ENCODE measurements around the gene LINC00237.

The LINC00237 gene

DNA sequence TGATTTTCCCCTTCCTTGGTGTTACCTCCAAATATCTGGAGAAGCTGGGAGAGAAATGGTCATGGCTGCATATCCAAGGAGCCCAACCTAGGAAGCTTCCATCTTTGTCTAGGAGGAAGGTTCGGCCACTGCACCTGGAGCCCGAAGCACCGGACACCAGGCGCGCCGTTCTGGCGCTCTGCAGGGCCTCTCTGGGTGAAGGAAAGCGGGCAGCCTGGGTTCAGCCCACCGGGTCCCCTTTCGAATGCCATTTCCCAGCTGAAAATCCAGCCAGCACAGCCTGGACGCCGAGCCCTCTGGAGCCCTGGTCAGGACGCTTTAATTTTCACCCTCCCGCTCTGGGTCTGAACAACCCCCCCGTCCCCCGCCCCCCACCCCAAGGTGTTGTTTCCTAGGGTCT is 1.2 kb downstream of the LINC00237 start:
- Histone ChIP-seq H3K9me3 (ENCODE audit: severe bottlenecking) (peaks cover 6% of the 10 kb centered on the region), H3K4me3 (ENCODE audit: low read depth, low read length) (no peak overlapping the region), H3K27ac (no peak overlapping the region), H3K36me3 (no peaks in the 10 kb centered on the region), H3K27me3 (ENCODE audit: insufficient read depth, low read depth, severe bottlenecking) (peaks cover 86% of the 10 kb centered on the region)
- no peak for DNase-seq
- TF ChIP-seq, protein P1, sequence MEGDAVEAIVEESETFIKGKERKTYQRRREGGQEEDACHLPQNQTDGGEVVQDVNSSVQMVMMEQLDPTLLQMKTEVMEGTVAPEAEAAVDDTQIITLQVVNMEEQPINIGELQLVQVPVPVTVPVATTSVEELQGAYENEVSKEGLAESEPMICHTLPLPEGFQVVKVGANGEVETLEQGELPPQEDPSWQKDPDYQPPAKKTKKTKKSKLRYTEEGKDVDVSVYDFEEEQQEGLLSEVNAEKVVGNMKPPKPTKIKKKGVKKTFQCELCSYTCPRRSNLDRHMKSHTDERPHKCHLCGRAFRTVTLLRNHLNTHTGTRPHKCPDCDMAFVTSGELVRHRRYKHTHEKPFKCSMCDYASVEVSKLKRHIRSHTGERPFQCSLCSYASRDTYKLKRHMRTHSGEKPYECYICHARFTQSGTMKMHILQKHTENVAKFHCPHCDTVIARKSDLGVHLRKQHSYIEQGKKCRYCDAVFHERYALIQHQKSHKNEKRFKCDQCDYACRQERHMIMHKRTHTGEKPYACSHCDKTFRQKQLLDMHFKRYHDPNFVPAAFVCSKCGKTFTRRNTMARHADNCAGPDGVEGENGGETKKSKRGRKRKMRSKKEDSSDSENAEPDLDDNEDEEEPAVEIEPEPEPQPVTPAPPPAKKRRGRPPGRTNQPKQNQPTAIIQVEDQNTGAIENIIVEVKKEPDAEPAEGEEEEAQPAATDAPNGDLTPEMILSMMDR (IDR thresholded peaks at IDR 0.05; ENCODE audit: low read depth, low read length), result no peak

GRCh38 chr20:21104466-21104761 is 1.7 kb downstream of the LINC00237 start:
- H3K27me3 ChIP-seq (ENCODE audit: insufficient read depth, low read depth, severe bottlenecking), result peaks cover 87% of the 10 kb centered on the region
- no peaks in the 10 kb centered on the region for H3K36me3 ChIP-seq
- peaks cover 6% of the 10 kb centered on the region for H3K9me3 ChIP-seq (ENCODE audit: severe bottlenecking)
- H3K4me3 ChIP-seq (ENCODE audit: low read depth, low read length), result no peak overlapping the region
- no peak for DNase-seq
- no peak overlapping the region for H3K27ac ChIP-seq
- TF ChIP-seq, protein P1 (IDR thresholded peaks at IDR 0.05; ENCODE audit: low read depth, low read length), result no peak

- TF ChIP-seq, protein P1 (IDR thresholded peaks at IDR 0.05; ENCODE audit: low read depth, low read length), result no peak
- Histone ChIP-seq H3K36me3 (no peaks in the 10 kb centered on the region), H3K27ac (no peak overlapping the region), H3K4me3 (ENCODE audit: low read depth, low read length) (no peak overlapping the region), H3K27me3 (ENCODE audit: insufficient read depth, low read depth, severe bottlenecking) (peaks cover 88% of the 10 kb centered on the region), H3K9me3 (ENCODE audit: severe bottlenecking) (peaks cover 6% of the 10 kb centered on the region)
- DNase-seq, result no peak
These were observed 2.3 kb downstream of the LINC00237 start for GRCh38 chr20:21103582-21104465.

- Histone ChIP-seq H3K4me3 (ENCODE audit: low read depth, low read length) (no peak overlapping the region), H3K27me3 (ENCODE audit: insufficient read depth, low read depth, severe bottlenecking) (peaks cover 88% of the 10 kb centered on the region)
- DNase-seq, result no peak
These were observed 3.4 kb downstream of the LINC00237 start for GRCh38 chr20:21102603-21103311.

DNA sequence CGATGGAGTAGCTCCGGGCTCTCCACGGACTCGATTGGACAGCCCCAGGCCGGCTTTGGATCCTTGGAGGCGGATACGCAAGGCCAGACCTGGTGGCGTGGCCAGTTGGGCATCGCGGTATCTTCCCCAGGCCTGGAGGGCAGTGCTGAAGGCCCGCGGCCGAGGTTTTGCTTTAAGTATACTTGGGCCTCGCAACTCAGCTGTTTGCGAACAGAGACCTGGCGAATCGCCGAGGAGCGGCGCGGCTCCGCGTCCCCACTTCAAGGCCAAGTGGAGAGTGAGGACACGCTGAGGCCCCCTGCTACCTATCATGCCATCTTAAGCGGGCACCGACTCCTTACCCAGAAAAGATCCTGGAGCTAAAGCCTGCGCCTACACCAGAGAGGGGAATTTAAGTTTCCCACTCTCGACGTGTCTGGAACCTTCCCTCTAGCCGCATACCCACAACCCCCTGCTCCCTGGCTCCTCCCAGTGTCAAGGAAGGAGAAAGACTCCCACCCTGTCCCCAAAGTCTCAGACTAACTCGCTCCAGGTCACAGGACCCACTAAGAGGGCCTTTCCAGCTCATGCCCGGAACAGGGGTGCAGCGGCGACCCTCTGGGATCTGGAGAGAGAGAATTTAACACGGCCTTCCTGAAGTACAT is 4.1 kb downstream of the LINC00237 start:
- H3K4me3 ChIP-seq (ENCODE audit: low read depth, low read length), result no peak overlapping the region
- TF ChIP-seq, protein P1 (IDR thresholded peaks at IDR 0.05; ENCODE audit: low read depth, low read length), result no peak
- H3K27me3 ChIP-seq (ENCODE audit: insufficient read depth, low read depth, severe bottlenecking), result peaks cover 87% of the 10 kb centered on the region
- no peak overlapping the region for H3K27ac ChIP-seq
- H3K9me3 ChIP-seq (ENCODE audit: severe bottlenecking), result peaks cover 6% of the 10 kb centered on the region
- no peak for DNase-seq
- H3K36me3 ChIP-seq, result no peaks in the 10 kb centered on the region

More at GRCh38 chr20:21102603-21103311, 3.4 kb downstream of the LINC00237 start:
- TF ChIP-seq, protein P1 (IDR thresholded peaks at IDR 0.05; ENCODE audit: low read depth, low read length), result no peak
- peaks cover 6% of the 10 kb centered on the region for H3K9me3 ChIP-seq (ENCODE audit: severe bottlenecking)
- no peaks in the 10 kb centered on the region for H3K36me3 ChIP-seq
- H3K27ac ChIP-seq, result no peak overlapping the region
